Measurements from ENCODE around the gene STRN3. TPM values are rescaled to one million over a fixed set of nuclear protein-coding genes. Genes with fewer than 3 reads are reported as not detected.
"Not testable (repeated sequence)": the region's sequence is repeated elsewhere in the genome, so short reads cannot be mapped to it uniquely, and the experiment has no call there.

The STRN3 gene
- total RNA-seq, 1 experiment from 2014 or later: 34.4 TPM

GRCh38 chr14:31069343-31069742 is 43.2 kb upstream of the STRN3 start:
- intact Hi-C loops (cut with micrococcal nuclease; ENCODE audit: unreplicated experiment): no loop called here
- no peak overlapping the region for H3K4me3 Mint-ChIP-seq (ENCODE audit: low read depth, unreplicated experiment)
- no peak for TF ChIP-seq CTCF (IDR thresholded peaks at IDR 0.05; ENCODE audit: unreplicated experiment)
- H3K4me1 Mint-ChIP-seq (ENCODE audit: low read depth, unreplicated experiment): peaks cover 5% of the 10 kb centered on the region
- H3K9me3 Mint-ChIP-seq (ENCODE audit: low read depth, unreplicated experiment): no peaks in the 10 kb centered on the region
- CTCF ChIA-PET: interaction anchor here (1.0 kb wide), 1 partner anchor 10 kb away, joined by 3 read pairs; no protein-coding TSS in a partner anchor
- no peak overlapping the region for H3K27ac Mint-ChIP-seq (ENCODE audit: unreplicated experiment)
- peaks cover 5% of the 10 kb centered on the region for H3K36me3 Mint-ChIP-seq (ENCODE audit: insufficient read depth, unreplicated experiment)
- DNase-seq: no peak
- no TSS peak for BruUV-seq (replicated peaks)
- H3K27me3 Mint-ChIP-seq (ENCODE audit: unreplicated experiment): no peaks in the 10 kb centered on the region

GRCh38 chr14:31068235-31068634 is 42.1 kb upstream of the STRN3 start:
- H3K36me3 Mint-ChIP-seq (ENCODE audit: insufficient read depth, unreplicated experiment): peaks cover 5% of the 10 kb centered on the region
- no peak overlapping the region for H3K4me3 Mint-ChIP-seq (ENCODE audit: low read depth, unreplicated experiment)
- TF ChIP-seq CTCF (IDR thresholded peaks at IDR 0.05; ENCODE audit: unreplicated experiment): no peak
- intact Hi-C loops (cut with micrococcal nuclease; ENCODE audit: unreplicated experiment): no loop called here
- CTCF ChIA-PET: interaction anchor here (1.0 kb wide), 1 partner anchor 9 kb away, joined by 3 read pairs; no protein-coding TSS in a partner anchor
- H3K27ac Mint-ChIP-seq (ENCODE audit: unreplicated experiment): no peak overlapping the region
- peaks cover 5% of the 10 kb centered on the region for H3K4me1 Mint-ChIP-seq (ENCODE audit: low read depth, unreplicated experiment)
- no TSS peak for BruUV-seq (replicated peaks)
- H3K27me3 Mint-ChIP-seq (ENCODE audit: unreplicated experiment): no peaks in the 10 kb centered on the region
- H3K9me3 Mint-ChIP-seq (ENCODE audit: low read depth, unreplicated experiment): no peaks in the 10 kb centered on the region
- DNase-seq: no peak

- DNase-seq; intact Hi-C loops (cut with micrococcal nuclease; ENCODE audit: unreplicated experiment); H3K4me3 Mint-ChIP-seq (ENCODE audit: low read depth, unreplicated experiment); H3K9me3 Mint-ChIP-seq (ENCODE audit: low read depth, unreplicated experiment); H3K27me3 Mint-ChIP-seq (ENCODE audit: unreplicated experiment); H3K27ac Mint-ChIP-seq (ENCODE audit: unreplicated experiment); BruUV-seq (replicated peaks); H3K36me3 Mint-ChIP-seq (ENCODE audit: insufficient read depth, unreplicated experiment): not testable (repeated sequence)
- CTCF ChIA-PET: interaction anchor here (0.7 kb wide), 1 partner anchor 133 kb away, joined by 3 read pairs; no protein-coding TSS in a partner anchor
- H3K4me1 Mint-ChIP-seq (ENCODE audit: low read depth, unreplicated experiment): peaks cover 32% of the 10 kb centered on the region
Observed at GRCh38 chr14:31062908-31063307, 36.7 kb upstream of the STRN3 start.

DNA sequence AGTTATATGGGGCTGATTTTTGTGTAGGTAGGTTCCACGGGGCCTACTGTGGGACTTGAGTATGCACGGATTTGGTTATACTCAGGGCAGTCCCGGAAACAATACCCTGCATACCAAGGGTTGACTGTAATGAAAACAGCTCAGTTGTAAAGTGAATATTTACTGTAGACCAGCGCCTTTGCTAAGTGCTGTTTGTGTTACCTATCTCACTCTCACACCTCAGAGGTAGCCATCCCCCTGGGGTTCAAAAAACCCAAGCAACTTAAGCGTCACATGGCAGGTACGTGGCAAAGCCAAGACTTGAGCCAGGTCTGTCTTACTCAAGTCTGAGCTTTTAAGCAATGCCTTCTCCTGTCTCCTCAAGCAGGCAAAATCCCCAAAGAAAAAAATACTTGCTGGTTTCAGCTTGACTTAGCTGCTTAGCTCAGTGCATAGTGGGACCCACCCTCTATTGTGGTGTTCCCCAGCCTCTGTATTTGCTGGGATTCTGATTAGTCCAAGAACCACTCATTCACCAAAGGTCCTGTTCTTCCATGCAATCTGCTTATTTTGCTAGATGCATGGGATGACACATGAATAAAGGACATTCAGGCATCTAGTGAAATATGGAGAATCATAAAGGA is 34.2 kb upstream of the STRN3 start:
- H3K9me3 Mint-ChIP-seq (ENCODE audit: low read depth, unreplicated experiment): no peaks in the 10 kb centered on the region
- intact Hi-C loops (cut with micrococcal nuclease; ENCODE audit: unreplicated experiment): loop anchor here (2.0 kb wide), 1 partner anchor 22 kb away; no protein-coding TSS in a partner anchor
- BruUV-seq (replicated peaks): no TSS peak
- no peak for TF ChIP-seq CTCF (IDR thresholded peaks at IDR 0.05; ENCODE audit: unreplicated experiment)
- peak overlapping the region; percentile 24 for H3K27ac Mint-ChIP-seq (ENCODE audit: unreplicated experiment)
- CTCF ChIA-PET: interaction anchor here (0.6 to 1.6 kb wide), 5 partner anchors 8 to 248 kb away, joined by 3 to 6 read pairs (median 3); no protein-coding TSS in a partner anchor
- peaks cover 28% of the 10 kb centered on the region for H3K4me1 Mint-ChIP-seq (ENCODE audit: low read depth, unreplicated experiment)
- no peaks in the 10 kb centered on the region for H3K27me3 Mint-ChIP-seq (ENCODE audit: unreplicated experiment)
- no peaks in the 10 kb centered on the region for H3K36me3 Mint-ChIP-seq (ENCODE audit: insufficient read depth, unreplicated experiment)
- H3K4me3 Mint-ChIP-seq (ENCODE audit: low read depth, unreplicated experiment): no peak overlapping the region
- DNase-seq: no peak

Measured in Calu3 (cell line).